ENCODE data around the gene PRKCA. TPM values are rescaled to one million over a fixed set of nuclear protein-coding genes. Genes with fewer than 3 reads are reported as not detected.

The PRKCA gene
- total and polyA plus RNA-seq, 2 donors (not counting 3 experiments of a cell fraction or from before 2014, with no cell fraction given): 7.5 to 34.2 TPM

DNA sequence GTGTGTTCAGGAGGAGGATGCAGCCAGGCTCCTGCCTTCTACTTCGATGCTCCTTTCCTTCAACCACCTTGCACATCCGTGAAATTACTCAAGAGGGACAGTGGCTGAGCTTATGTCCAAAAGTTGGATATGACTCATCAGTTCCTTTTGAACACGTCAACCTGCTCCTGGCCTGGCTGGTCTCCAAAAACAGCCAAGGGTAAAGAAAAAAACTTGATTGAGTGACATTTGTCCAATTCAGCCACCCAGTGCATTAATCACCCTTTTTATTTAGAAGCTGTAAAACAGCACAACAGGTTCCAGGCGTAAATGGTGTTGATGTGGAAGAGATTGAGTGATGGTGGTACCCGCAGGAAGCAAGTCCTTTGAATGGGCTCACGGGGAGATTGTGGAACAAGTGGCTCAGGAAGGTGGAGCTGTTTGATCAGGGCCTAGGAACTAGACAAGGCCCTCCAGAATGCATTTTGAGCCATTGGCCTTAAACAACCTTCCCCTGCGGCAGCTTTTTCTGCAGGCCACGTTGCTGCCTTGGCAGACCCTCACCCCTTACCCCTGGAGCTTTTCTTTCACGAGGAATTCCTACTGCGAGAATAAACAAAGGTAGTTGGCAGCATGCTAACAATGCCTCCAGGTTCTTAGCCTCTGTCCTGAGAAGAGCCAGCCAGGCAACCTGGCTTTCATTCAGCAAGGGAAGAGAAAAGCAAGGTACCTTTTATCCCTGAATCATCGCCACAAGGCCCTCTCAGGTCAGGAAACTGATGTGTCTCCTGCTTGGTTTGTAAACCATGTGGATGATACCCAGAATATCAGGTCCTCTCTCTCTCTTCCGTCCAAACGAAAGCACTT is 359.2 kb downstream of the PRKCA start:
- Histone ChIP-seq H3K36me3 (ENCODE audit: control insufficient read depth in 2 of 2, extremely low read depth in 1 of 2, insufficient read depth in 2 of 2, low read length in 2 of 2) (no peaks in the 10 kb centered on the region), H3K9ac (replicated peaks; ENCODE audit: extremely low read depth, insufficient read depth, low read length) (no peak overlapping the region), H4K20me1 (replicated peaks; ENCODE audit: control insufficient read depth, extremely low read depth, insufficient read depth, low read length) (no peaks in the 10 kb centered on the region), H3K27me3 (ENCODE audit: control insufficient read depth in 2 of 2, insufficient read depth in 2 of 2, low read length in 2 of 2) (no peaks in the 10 kb centered on the region), H3K27ac (ENCODE audit: insufficient read depth, low read depth, low read length) (peak overlapping the region; percentile 26), H3K9me3 (replicated peaks; ENCODE audit: control insufficient read depth, insufficient read depth, low read length) (no peaks in the 10 kb centered on the region), H2AFZ (ENCODE audit: low read depth, low read length) (no peak overlapping the region), H3K4me2 (ENCODE audit: insufficient read depth, low read length) (peak overlapping the region; percentile 39), H3K4me1 (ENCODE audit: control insufficient read depth, extremely low read depth, insufficient read depth, low read length) (peaks cover 13% of the 10 kb centered on the region), H3K79me2 (ENCODE audit: control insufficient read depth, insufficient read depth, low read length) (no peaks in the 10 kb centered on the region), H3K9me1 (replicated peaks; ENCODE audit: control insufficient read depth, extremely low read depth, insufficient read depth, low read length) (no peaks in the 10 kb centered on the region), H3K4me3 (replicated peaks in 1 of 3; ENCODE audit: insufficient read depth in 1 of 3, low read depth in 1 of 3, low read length in 3 of 3) (no peak overlapping the region)
- peak; percentile 66 for DNase-seq (ENCODE audit: low read depth, low spot score)
- intact Hi-C loops (cut with micrococcal nuclease) (no loop called here), dilution Hi-C loops (cut with MboI; ENCODE audit: extremely low pct_ligation_motif_present, low sequenced_read_pairs) (no loop called here)
- BruUV-seq (replicated peaks): no TSS peak
- TF ChIP-seq POLR2AphosphoS5 (IDR thresholded peaks at IDR 0.05; ENCODE audit: insufficient read depth, low read depth, low read length) (no peak), JUN (IDR thresholded peaks at IDR 0.05; ENCODE audit: borderline replicate concordance, insufficient read depth, insufficient read length, low read depth) (peak; percentile 77), MYC (IDR thresholded peaks at IDR 0.05; ENCODE audit: low read depth, low read length) (no peak), FOS (IDR thresholded peaks at IDR 0.05; ENCODE audit: borderline replicate concordance, insufficient read depth, low read length) (peak; percentile 80)
- POLR2A ChIA-PET: no interaction called here
- CTCF ChIA-PET: interaction anchor here (1.0 to 1.4 kb wide), 4 partner anchors 9 to 461 kb away, joined by 3 to 9 read pairs (median 4); no protein-coding TSS in a partner anchor
- FAIRE-seq: peak; percentile 96

DNA sequence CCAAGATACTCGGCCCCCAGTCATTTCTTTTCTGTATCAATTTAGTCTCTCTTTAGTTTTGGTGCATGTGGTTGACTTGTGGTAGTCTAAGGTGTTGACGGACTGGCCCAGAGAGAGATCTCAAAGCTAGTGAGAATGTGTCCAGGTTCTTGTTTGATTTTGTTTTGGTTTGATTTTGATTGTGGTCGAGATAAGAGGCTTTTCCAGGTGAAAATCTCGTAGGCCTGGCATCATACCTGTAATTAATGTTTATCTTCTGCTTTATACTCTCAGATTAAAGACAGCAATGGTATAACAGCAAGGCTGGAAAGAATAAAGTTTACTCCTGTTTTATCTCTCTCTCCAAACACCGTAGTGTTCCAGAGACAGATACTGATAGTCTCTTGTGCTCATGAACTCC is 360.1 kb downstream of the PRKCA start:
- Histone ChIP-seq H3K9ac (replicated peaks; ENCODE audit: extremely low read depth, insufficient read depth, low read length) (no peak overlapping the region), H3K4me1 (ENCODE audit: control insufficient read depth, extremely low read depth, insufficient read depth, low read length) (peaks cover 13% of the 10 kb centered on the region), H2AFZ (ENCODE audit: low read depth, low read length) (no peak overlapping the region), H3K9me1 (replicated peaks; ENCODE audit: control insufficient read depth, extremely low read depth, insufficient read depth, low read length) (no peaks in the 10 kb centered on the region), H3K27ac (ENCODE audit: insufficient read depth, low read depth, low read length) (no peak overlapping the region), H4K20me1 (replicated peaks; ENCODE audit: control insufficient read depth, extremely low read depth, insufficient read depth, low read length) (no peaks in the 10 kb centered on the region), H3K79me2 (ENCODE audit: control insufficient read depth, insufficient read depth, low read length) (no peaks in the 10 kb centered on the region), H3K4me3 (replicated peaks in 1 of 3; ENCODE audit: insufficient read depth in 1 of 3, low read depth in 1 of 3, low read length in 3 of 3) (no peak overlapping the region), H3K4me2 (ENCODE audit: insufficient read depth, low read length) (no peak overlapping the region), H3K27me3 (ENCODE audit: control insufficient read depth in 2 of 2, insufficient read depth in 2 of 2, low read length in 2 of 2) (no peaks in the 10 kb centered on the region), H3K36me3 (ENCODE audit: control insufficient read depth in 2 of 2, extremely low read depth in 1 of 2, insufficient read depth in 2 of 2, low read length in 2 of 2) (no peaks in the 10 kb centered on the region), H3K9me3 (replicated peaks; ENCODE audit: control insufficient read depth, insufficient read depth, low read length) (no peaks in the 10 kb centered on the region)
- DNase-seq (ENCODE audit: low read depth, low spot score): no peak
- no peak for FAIRE-seq
- BruUV-seq (replicated peaks): no TSS peak
- TF ChIP-seq POLR2AphosphoS5 (IDR thresholded peaks at IDR 0.05; ENCODE audit: insufficient read depth, low read depth, low read length) (no peak), JUN (IDR thresholded peaks at IDR 0.05; ENCODE audit: borderline replicate concordance, insufficient read depth, insufficient read length, low read depth) (no peak), EZH2 (IDR thresholded peaks at IDR 0.05; ENCODE audit: borderline replicate concordance, low read depth, low read length, severe bottlenecking) (no peak), FOS (IDR thresholded peaks at IDR 0.05; ENCODE audit: borderline replicate concordance, insufficient read depth, low read length) (no peak), MYC (IDR thresholded peaks at IDR 0.05; ENCODE audit: low read depth, low read length) (no peak), POLR2A (IDR thresholded peaks at IDR 0.05; ENCODE audit: low read depth, low read length) (no peak), GATA2 (IDR thresholded peaks at IDR 0.05; ENCODE audit: insufficient read depth, insufficient read length, low read depth, low read length) (no peak)
- TF ChIP-seq, protein P1, sequence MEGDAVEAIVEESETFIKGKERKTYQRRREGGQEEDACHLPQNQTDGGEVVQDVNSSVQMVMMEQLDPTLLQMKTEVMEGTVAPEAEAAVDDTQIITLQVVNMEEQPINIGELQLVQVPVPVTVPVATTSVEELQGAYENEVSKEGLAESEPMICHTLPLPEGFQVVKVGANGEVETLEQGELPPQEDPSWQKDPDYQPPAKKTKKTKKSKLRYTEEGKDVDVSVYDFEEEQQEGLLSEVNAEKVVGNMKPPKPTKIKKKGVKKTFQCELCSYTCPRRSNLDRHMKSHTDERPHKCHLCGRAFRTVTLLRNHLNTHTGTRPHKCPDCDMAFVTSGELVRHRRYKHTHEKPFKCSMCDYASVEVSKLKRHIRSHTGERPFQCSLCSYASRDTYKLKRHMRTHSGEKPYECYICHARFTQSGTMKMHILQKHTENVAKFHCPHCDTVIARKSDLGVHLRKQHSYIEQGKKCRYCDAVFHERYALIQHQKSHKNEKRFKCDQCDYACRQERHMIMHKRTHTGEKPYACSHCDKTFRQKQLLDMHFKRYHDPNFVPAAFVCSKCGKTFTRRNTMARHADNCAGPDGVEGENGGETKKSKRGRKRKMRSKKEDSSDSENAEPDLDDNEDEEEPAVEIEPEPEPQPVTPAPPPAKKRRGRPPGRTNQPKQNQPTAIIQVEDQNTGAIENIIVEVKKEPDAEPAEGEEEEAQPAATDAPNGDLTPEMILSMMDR (IDR thresholded peaks at IDR 0.05; ENCODE audit: extremely low read depth in 1 of 2, insufficient read depth in 1 of 2, low read depth in 1 of 2, low read length in 2 of 2): no peak
- TF ChIP-seq, protein P2, sequence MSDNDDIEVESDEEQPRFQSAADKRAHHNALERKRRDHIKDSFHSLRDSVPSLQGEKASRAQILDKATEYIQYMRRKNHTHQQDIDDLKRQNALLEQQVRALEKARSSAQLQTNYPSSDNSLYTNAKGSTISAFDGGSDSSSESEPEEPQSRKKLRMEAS (IDR thresholded peaks at IDR 0.05; ENCODE audit: insufficient read depth, insufficient read length): no peak
- ChIA-PET POLR2A (no interaction called here), CTCF (interaction anchor here (2.1 kb wide), 1 partner anchor 11 kb away, joined by 7 read pairs; no protein-coding TSS in a partner anchor)
- dilution Hi-C loops (cut with MboI; ENCODE audit: extremely low pct_ligation_motif_present, low sequenced_read_pairs): no loop called here
- intact Hi-C loops (cut with micrococcal nuclease): no loop called here

All from endothelial cell of umbilical vein (primary cell).